Measurements from ENCODE around the gene ENOX1. TPM values are rescaled to one million over a fixed set of nuclear protein-coding genes. Genes with fewer than 3 reads are reported as not detected.
A peak's percentile ranks its signal among the peaks of the same experiment; 100 is the strongest.

The ENOX1 gene
- total and polyA plus RNA-seq, 2 of the 8 experiments (the other 6 are each of a cell fraction or from before 2014, with no cell fraction given) = 0.23 to 0.37 TPM

- H4K8ac ChIP-seq (ENCODE audit: extremely low read depth, insufficient read depth, low read length) = no peak overlapping the region
- no peak overlapping the region for H3K27ac ChIP-seq (ENCODE audit: low read depth, low read length)
- no peak overlapping the region for H3K56ac ChIP-seq (replicated peaks; ENCODE audit: insufficient read length, low read depth, low read length)
- H3K4me3 ChIP-seq (ENCODE audit: extremely low read depth in 1 of 4, insufficient read depth in 2 of 4, low read depth in 3 of 4, low read length in 4 of 4) = no peak overlapping the region
- no peak overlapping the region for H2BK20ac ChIP-seq (ENCODE audit: low read length)
- H3K23ac ChIP-seq (ENCODE audit: insufficient read length) = no peak overlapping the region
- no peak overlapping the region for H3K18ac ChIP-seq (ENCODE audit: extremely low read depth, low read length)
- H2BK12ac ChIP-seq (ENCODE audit: low read depth, low read length) = no peak overlapping the region
- no peaks in the 10 kb centered on the region; a peak in 1 of 7 replicates for H3K27me3 ChIP-seq (replicated peaks in 1 of 4; ENCODE audit: control insufficient read depth in 3 of 4, extremely low read depth in 1 of 4, insufficient read depth in 3 of 4, low read length in 3 of 4)
- H4K91ac ChIP-seq (replicated peaks; ENCODE audit: insufficient read length, low read length) = no peak overlapping the region
- H4K20me1 ChIP-seq (replicated peaks in 1 of 2; ENCODE audit: control insufficient read depth in 1 of 2, insufficient read depth in 2 of 2, low read length in 2 of 2) = no peaks in the 10 kb centered on the region
- no peak for FAIRE-seq
- WGBS, 2 experiments (ENCODE audit: extremely low coverage in 1 of 2, insufficient coverage in 1 of 2, insufficient read length in 1 of 2, insufficient replicate concordance in 2 of 2, low coverage in 1 of 2, low lambda C conversion rate in 2 of 2, missing lambda C conversion rate in 1 of 2) = 70% methylated on average over 10 of the region's 10 CpGs; no CpG with 5 or more reads in 1 of the 2 experiments
- H3K23me2 ChIP-seq (ENCODE audit: low read depth, low read length) = no peaks in the 10 kb centered on the region
- CTCF ChIA-PET (ENCODE audit: partially characterized antibody) = no interaction called here
- DNase-seq (ENCODE audit: low read depth in 1 of 2, low spot score in 2 of 2) = no peak
- no peak overlapping the region for H3K14ac ChIP-seq (ENCODE audit: insufficient read length)
- H2AFZ ChIP-seq (ENCODE audit: low read length) = no peak overlapping the region
- no peaks in the 10 kb centered on the region for H3K79me1 ChIP-seq (ENCODE audit: low read depth, low read length)
- H2AK5ac ChIP-seq (ENCODE audit: low read depth, low read length) = no peak overlapping the region
- H3K79me2 ChIP-seq (ENCODE audit: control insufficient read depth in 1 of 2, insufficient read depth in 2 of 2, low read length in 2 of 2) = no peaks in the 10 kb centered on the region
- no peak overlapping the region for H2BK120ac ChIP-seq (replicated peaks; ENCODE audit: low read depth, low read length)
- peaks cover 0 to 4% (median 1%) of the 10 kb centered on the region in 4 experiments; a peak in 1 of 7 replicates for H3K4me1 ChIP-seq (replicated peaks in 1 of 4; ENCODE audit: control insufficient read depth in 3 of 4, insufficient read depth in 4 of 4, low read length in 3 of 4)
- no peak overlapping the region for H3K4me2 ChIP-seq (ENCODE audit: insufficient read depth in 1 of 2, low read depth in 2 of 2, low read length in 2 of 2)
- POLR2A ChIA-PET (ENCODE audit: partially characterized antibody) = no interaction called here
- TF ChIP-seq NANOG (IDR thresholded peaks at IDR 0.05; ENCODE audit: insufficient read depth, low read depth, low read length, poor library complexity, severe bottlenecking) (no peak), KDM4A (IDR thresholded peaks at IDR 0.05; ENCODE audit: low read depth, low read length, severe bottlenecking) (no peak), POLR2AphosphoS5 (IDR thresholded peaks at IDR 0.05; ENCODE audit: low read depth, low read length) (no peak), MAFK (IDR thresholded peaks at IDR 0.05; ENCODE audit: low read depth, low read length) (no peak), POU5F1 (IDR thresholded peaks at IDR 0.05; ENCODE audit: low read depth, low read length) (no peak), CHD2 (IDR thresholded peaks at IDR 0.05; ENCODE audit: low read length) (no peak)
- H2BK15ac ChIP-seq (ENCODE audit: low read length) = no peak overlapping the region
- H4K5ac ChIP-seq (ENCODE audit: insufficient read length, low read depth, low read length) = no peak overlapping the region
- H3K9me3 ChIP-seq (ENCODE audit: insufficient read depth in 2 of 2, low read depth in 1 of 2, low read length in 1 of 2) = no peaks in the 10 kb centered on the region
- H2BK5ac ChIP-seq (ENCODE audit: low read depth, low read length) = no peak overlapping the region
- H3K36me3 ChIP-seq (ENCODE audit: control insufficient read depth in 2 of 4, insufficient read depth in 4 of 4, low read length in 3 of 4) = no peaks in the 10 kb centered on the region
- H3K4ac ChIP-seq (replicated peaks; ENCODE audit: insufficient read length, low read depth, low read length) = no peak overlapping the region
- peak overlapping the region in 1 of 4 experiments; percentile 10; a peak in 1 of 7 replicates for H3K9ac ChIP-seq (replicated peaks in 1 of 4; ENCODE audit: extremely low read depth in 1 of 4, low read depth in 3 of 4, low read length in 3 of 4)
Observed at GRCh38 chr13:43347877-43348276, 438.9 kb downstream of the ENOX1 start.

Measured in H1 (cell line).